Fibroblast of lung (primary cell): ENCODE data around the gene NLGN1.

ENCODE experiments used
- EZH2 ChIP-seq: IDR thresholded peaks from 2 replicates; pipeline ENCODE4 v1.5.1; 2012; ENCODE audit warnings: low read length, control low read depth, mild to moderate bottlenecking; ENCODE audit errors: missing control alignments
- TF ChIP-seq, protein P1 (sequence below), 2 donors: IDR thresholded peaks in 1 of 2; conservative IDR thresholded peaks in 1 of 2; 1 replicate in 1 of 2; 2 replicates in 1 of 2; pipeline ENCODE4 v1.5.1; 2011 to 2012; ENCODE audit warnings: low read length in 2 of 2, control low read depth in 1 of 2, inconsistent platforms in 1 of 2, low read depth in 1 of 2, mild to moderate bottlenecking in 1 of 2

DNA sequence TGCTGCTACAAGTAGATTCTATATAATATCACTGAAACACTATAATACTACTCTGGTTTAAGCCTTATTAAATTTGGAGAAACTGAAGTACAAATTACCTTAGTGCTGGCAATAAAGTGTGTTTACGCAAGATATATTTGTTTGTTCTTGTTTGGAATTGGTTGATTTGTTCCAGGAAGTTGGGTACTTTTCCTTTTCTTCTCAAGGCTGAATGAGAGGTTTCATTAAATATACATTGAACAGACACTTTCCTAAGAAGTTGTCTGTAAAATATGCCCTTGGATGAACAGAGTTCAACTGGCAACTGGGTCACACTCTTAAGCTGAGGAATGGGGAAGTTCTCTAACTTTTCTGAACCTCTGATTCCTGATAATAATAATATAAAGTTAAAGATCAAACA lies 919.5 kb downstream of the NLGN1 start:
- TF ChIP-seq, protein P1, sequence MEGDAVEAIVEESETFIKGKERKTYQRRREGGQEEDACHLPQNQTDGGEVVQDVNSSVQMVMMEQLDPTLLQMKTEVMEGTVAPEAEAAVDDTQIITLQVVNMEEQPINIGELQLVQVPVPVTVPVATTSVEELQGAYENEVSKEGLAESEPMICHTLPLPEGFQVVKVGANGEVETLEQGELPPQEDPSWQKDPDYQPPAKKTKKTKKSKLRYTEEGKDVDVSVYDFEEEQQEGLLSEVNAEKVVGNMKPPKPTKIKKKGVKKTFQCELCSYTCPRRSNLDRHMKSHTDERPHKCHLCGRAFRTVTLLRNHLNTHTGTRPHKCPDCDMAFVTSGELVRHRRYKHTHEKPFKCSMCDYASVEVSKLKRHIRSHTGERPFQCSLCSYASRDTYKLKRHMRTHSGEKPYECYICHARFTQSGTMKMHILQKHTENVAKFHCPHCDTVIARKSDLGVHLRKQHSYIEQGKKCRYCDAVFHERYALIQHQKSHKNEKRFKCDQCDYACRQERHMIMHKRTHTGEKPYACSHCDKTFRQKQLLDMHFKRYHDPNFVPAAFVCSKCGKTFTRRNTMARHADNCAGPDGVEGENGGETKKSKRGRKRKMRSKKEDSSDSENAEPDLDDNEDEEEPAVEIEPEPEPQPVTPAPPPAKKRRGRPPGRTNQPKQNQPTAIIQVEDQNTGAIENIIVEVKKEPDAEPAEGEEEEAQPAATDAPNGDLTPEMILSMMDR (conservative IDR thresholded peaks at IDR 0.05 in 1 of 2, IDR thresholded peaks at IDR 0.05 in 1 of 2; ENCODE audit: low read depth in 1 of 2, low read length in 2 of 2) = no peak
- no peak for TF ChIP-seq EZH2
